IMR-90 (cell line): ENCODE results near the gene CCDC70. TPM values are rescaled to one million over a fixed set of nuclear protein-coding genes. Genes with fewer than 3 reads are reported as not detected.

Source experiments
- ATAC-seq: fragments of 200-7000 bp; cut with Tn5 transposase; 2 replicates; pipeline ENCODE4 v1.9.1; 2020; ENCODE audit warnings: low read depth, mild to moderate bottlenecking, moderate library complexity
- BruUV-seq: library from RNA; stranded (reverse); fragments of 400-500 nt; replicated peaks from 2 replicates; lab custom pipeline; 2021; lab: Mats Ljungman, UMichigan
- CTCF ChIA-PET: fragments of 300-600 bp; formaldehyde crosslinking; extraction: SDS; loops from one replicate; lab custom pipeline; 2021; ENCODE audit warnings: antibody characterized with exemption; lab: Yijun Ruan, JAX
- POLR2A ChIA-PET: fragments of 300-600 bp; sonication (Branson Sonifier 250); formaldehyde crosslinking; loops from one replicate; lab custom pipeline; 2022; ENCODE audit warnings: antibody characterized with exemption; ENCODE audit not compliant: unreplicated experiment; lab: Charles Lee
- DNase-seq: peaks from one replicate; pipeline ENCODE4 v3.0.0; 2013
- H2AFZ ChIP-seq: replicated peaks from 2 replicates; pipeline ENCODE3; 2013; ENCODE audit warnings: low read length, mild to moderate bottlenecking; ENCODE audit not compliant: poor library complexity
- H2AK5ac ChIP-seq: 2 replicates; pipeline ENCODE4 v1.6.1; 2013; ENCODE audit warnings: low read depth, low read length, inconsistent platforms
- H2AK9ac ChIP-seq: replicated peaks from 2 replicates; pipeline ENCODE3; 2013; ENCODE audit warnings: mild to moderate bottlenecking, low read depth, low read length, moderate library complexity; ENCODE audit not compliant: poor library complexity
- H2BK120ac ChIP-seq: 2 replicates; pipeline ENCODE4 v1.6.1; 2013; ENCODE audit warnings: low read depth, low read length, inconsistent platforms
- H2BK15ac ChIP-seq: 3 replicates; pipeline ENCODE4 v1.6.1; 2013; ENCODE audit warnings: low read depth, low read length, inconsistent platforms
- H2BK20ac ChIP-seq: 2 replicates; pipeline ENCODE4 v1.6.1; 2013; ENCODE audit warnings: low read depth, mild to moderate bottlenecking, inconsistent platforms, low read length, moderate library complexity
- H2BK5ac ChIP-seq: 2 replicates; pipeline ENCODE4 v1.6.1; 2013; ENCODE audit warnings: mild to moderate bottlenecking, low read depth, low read length, inconsistent platforms; ENCODE audit not compliant: poor library complexity, severe bottlenecking
- H3K14ac ChIP-seq: replicated peaks from 2 replicates; pipeline ENCODE4 v1.6.1; 2013; ENCODE audit warnings: low read depth, low read length, inconsistent platforms
- H3K18ac ChIP-seq: 2 replicates; pipeline ENCODE4 v1.6.1; 2013; ENCODE audit warnings: low read depth, low read length, control low read depth
- H3K23ac ChIP-seq: 2 replicates; pipeline ENCODE4 v1.6.1; 2013; ENCODE audit warnings: low read depth, low read length, inconsistent platforms
- H3K27ac ChIP-seq: 2 replicates; pipeline ENCODE4 v1.5.1; 2013; ENCODE audit warnings: mild to moderate bottlenecking, control low read depth, low read length; ENCODE audit not compliant: insufficient read depth
- H3K27me3 ChIP-seq: 2 replicates; pipeline ENCODE4 v1.6.1; 2013; ENCODE audit warnings: low read length; ENCODE audit not compliant: control insufficient read depth, insufficient read depth
- H3K36me3 ChIP-seq: 2 replicates; pipeline ENCODE4 v1.6.1; 2013; ENCODE audit warnings: low read length, mixed read lengths; ENCODE audit not compliant: control insufficient read depth, insufficient read depth
- H3K4ac ChIP-seq: 2 replicates; pipeline ENCODE4 v1.6.1; 2013; ENCODE audit warnings: low read depth, low read length, inconsistent platforms
- H3K4me1 ChIP-seq: 2 replicates; pipeline ENCODE4 v1.6.1; 2013; ENCODE audit warnings: low read length, mixed read lengths; ENCODE audit not compliant: control insufficient read depth, insufficient read depth
- H3K4me2 ChIP-seq: 2 replicates; pipeline ENCODE4 v1.6.1; 2013; ENCODE audit warnings: low read depth, mild to moderate bottlenecking, control low read depth, low read length, moderate library complexity
- H3K4me3 ChIP-seq: 2 replicates; pipeline ENCODE4 v1.5.1; 2013; ENCODE audit warnings: low read depth, mild to moderate bottlenecking, control low read depth, low read length, moderate library complexity; ENCODE audit not compliant: insufficient read depth
- H3K56ac ChIP-seq: 2 replicates; pipeline ENCODE4 v1.6.1; 2013; ENCODE audit warnings: low read length, inconsistent platforms; ENCODE audit not compliant: insufficient read depth; ENCODE audit errors: extremely low read depth
- H3K79me1 ChIP-seq, 2 experiments: 2 replicates each; pipeline ENCODE4 v1.6.1; 2013; ENCODE audit warnings: low read length in 2 of 2, inconsistent platforms in 1 of 2, low read depth in 1 of 2
- H3K9ac ChIP-seq: 2 replicates; pipeline ENCODE4 v1.6.1; 2013; ENCODE audit warnings: low read depth, low read length, control low read depth
- H3K9me1 ChIP-seq: 2 replicates; pipeline ENCODE4 v1.6.1; 2013; ENCODE audit warnings: low read length, inconsistent platforms; ENCODE audit not compliant: insufficient read depth
- H3K9me3 ChIP-seq: 2 replicates; pipeline ENCODE4 v1.6.1; 2013; ENCODE audit warnings: low read length; ENCODE audit not compliant: control insufficient read depth, insufficient read depth
- H4K20me1 ChIP-seq: 2 replicates; pipeline ENCODE4 v1.6.1; 2013; ENCODE audit warnings: low read length, inconsistent platforms; ENCODE audit not compliant: insufficient read depth
- H4K5ac ChIP-seq: 2 replicates; pipeline ENCODE4 v1.6.1; 2013; ENCODE audit warnings: mild to moderate bottlenecking, low read depth, low read length, control low read depth
- H4K8ac ChIP-seq, 2 experiments: 2 replicates each; pipeline ENCODE4 v1.6.1; 2013; ENCODE audit warnings: low read depth in 2 of 2, low read length in 2 of 2, control low read depth in 1 of 2, inconsistent platforms in 1 of 2
- H4K91ac ChIP-seq: 2 replicates; pipeline ENCODE4 v1.6.1; 2013; ENCODE audit warnings: low read depth, low read length, inconsistent platforms; ENCODE audit not compliant: insufficient read depth
- CHD1 ChIP-seq: IDR thresholded peaks from 2 replicates; pipeline ENCODE4 v1.6.1; 2012; ENCODE audit warnings: low read depth, low read length, improper control_type of control experiment
- ELK1 ChIP-seq: fragments of 150-350 bp; IDR thresholded peaks from 2 replicates; pipeline ENCODE4 v1.6.1; 2016; ENCODE audit warnings: low read depth, mild to moderate bottlenecking, low read length, moderate library complexity, borderline replicate concordance
- FOS ChIP-seq: fragments of 150-350 bp; IDR thresholded peaks from 2 replicates; pipeline ENCODE4 v1.6.1; 2016; ENCODE audit warnings: low read depth, low read length
- MAFK ChIP-seq: IDR thresholded peaks from 2 replicates; pipeline ENCODE4 v1.6.1; 2012; ENCODE audit warnings: low read depth, low read length, improper control_type of control experiment
- MAZ ChIP-seq: IDR thresholded peaks from 2 replicates; pipeline ENCODE4 v1.6.1; 2012; ENCODE audit warnings: low read depth, mild to moderate bottlenecking, low read length, improper control_type of control experiment, moderate library complexity, borderline replicate concordance
- MXI1 ChIP-seq: IDR thresholded peaks from 2 replicates; pipeline ENCODE4 v1.6.1; 2012; ENCODE audit warnings: low read depth, mild to moderate bottlenecking, low read length, moderate library complexity, borderline replicate concordance
- NFE2L2 ChIP-seq: fragments of 150-350 bp; IDR thresholded peaks from 2 replicates; pipeline ENCODE4 v1.6.1; 2016; ENCODE audit warnings: low read depth, mild to moderate bottlenecking, low read length
- RAD21 ChIP-seq: IDR thresholded peaks from 2 replicates; pipeline ENCODE4 v1.6.1; 2012; ENCODE audit warnings: low read length, improper control_type of control experiment
- RFX5 ChIP-seq: IDR thresholded peaks from 2 replicates; pipeline ENCODE4 v1.8.0; 2012; ENCODE audit warnings: low read depth, mild to moderate bottlenecking, low read length, moderate library complexity
- SMC3 ChIP-seq: fragments of 150-350 bp; IDR thresholded peaks from 2 replicates; pipeline ENCODE4 v1.6.1; 2016; ENCODE audit warnings: low read depth, mild to moderate bottlenecking, antibody characterized with exemption, low read length, moderate library complexity
- USF2 ChIP-seq: fragments of 150-350 bp; IDR thresholded peaks from 2 replicates; pipeline ENCODE4 v1.6.1; 2017; ENCODE audit warnings: mild to moderate bottlenecking, antibody characterized with exemption, low read length, low read depth
- WGBS, 2 experiments: methylation state at CpG; one replicate each; pipeline versions ENCODE4 v1.1.5 to v1.1.7; 2013; ENCODE audit warnings: missing lambda C conversion rate in 2 of 2; ENCODE audit not compliant: insufficient read length in 1 of 2; ENCODE audit errors: extremely low coverage in 2 of 2; 5-methylcytosine and 5-hydroxymethylcytosine counted together
- dilution Hi-C: fragments of 300-500 bp; cut with HindIII; formaldehyde crosslinking; loops from one replicate; pipeline ENCODE4 v1.14.3; 2018; ENCODE audit warnings: low sequenced_read_pairs; ENCODE audit not compliant: unreplicated experiment
- in situ Hi-C: fragments of 300-500 bp; cut with MboI; formaldehyde crosslinking; loops from 3 replicates; pipeline ENCODE4 v1.14.3; 2019; ENCODE audit warnings: low sequenced_read_pairs, inconsistent platforms, mixed read lengths
- intact Hi-C: fragments of 100-400 bp; cut with micrococcal nuclease; formaldehyde crosslinking; loops from 2 replicates; pipeline ENCODE4 v1.10.0; 2022
- polyA plus RNA-seq, 3 experiments: library from polyadenylated mRNA; depleted of rRNA; stranded (reverse); fragments of >200 nt; gene quantifications; 2 replicates each; pipeline ENCODE4 v1.2.3, GENCODE V29; 2012; ENCODE audit warnings: low replicate concordance in 1 of 3
- total RNA-seq: library from RNA; depleted of rRNA; stranded (reverse); fragments of >200 nt; gene quantifications from 2 replicates; pipeline ENCODE4 v1.2.3, GENCODE V29; 2012

The CCDC70 gene
- total and polyA plus RNA-seq, 2 of the 4 experiments (the other 2 are of a cell fraction): not detected

- 72% methylated on average over 6 of the region's 8 CpGs; no CpG with 5 or more reads in 1 of the 2 experiments for whole genome bisulfite sequencing, 2 experiments
- ATAC-seq: no peak
- dilution Hi-C loops (no loop called here), in situ Hi-C loops (no loop called here), intact Hi-C loops (no loop called here)
- no TSS peak for BruUV-seq
- CTCF ChIA-PET: no interaction called here
- no peak overlapping the region for H3K4ac ChIP-seq
- H3K27me3 ChIP-seq: peaks cover 12% of the 10 kb centered on the region; the same call in 1 of the 2 replicates
- H3K4me3 ChIP-seq: no peak overlapping the region
- H4K5ac ChIP-seq: no peak overlapping the region
- H4K20me1 ChIP-seq: no peaks in the 10 kb centered on the region
- H2AFZ ChIP-seq: no peak overlapping the region
- no peak for DNase-seq
- no peaks in the 10 kb centered on the region for H3K79me1 ChIP-seq
- no peak overlapping the region for H3K18ac ChIP-seq
- no peak overlapping the region for H3K9ac ChIP-seq
- no peak overlapping the region for H2AK9ac ChIP-seq
- H3K9me3 ChIP-seq: no peaks in the 10 kb centered on the region
- H3K23ac ChIP-seq: no peak overlapping the region
- no peak overlapping the region for H4K8ac ChIP-seq
- no peak overlapping the region for H2BK120ac ChIP-seq
- H3K4me2 ChIP-seq: no peak overlapping the region
- POLR2A ChIA-PET: no interaction called here
- H3K9me1 ChIP-seq: no peaks in the 10 kb centered on the region
- TF ChIP-seq FOS (no peak), MAFK (no peak), MAZ (no peak), SMC3 (no peak), CHD1 (no peak), USF2 (no peak), RAD21 (no peak), MXI1 (no peak), ELK1 (no peak), RFX5 (no peak), NFE2L2 (no peak)
- no peak overlapping the region for H2BK15ac ChIP-seq
- no peak overlapping the region for H3K14ac ChIP-seq
- H2BK20ac ChIP-seq: no peak overlapping the region
- H3K56ac ChIP-seq: no peak overlapping the region
- H2BK5ac ChIP-seq: no peak overlapping the region
- H2AK5ac ChIP-seq: no peak overlapping the region
- H3K4me1 ChIP-seq: no peaks in the 10 kb centered on the region
- no peaks in the 10 kb centered on the region for H3K36me3 ChIP-seq
- no peak overlapping the region for H3K27ac ChIP-seq
- H4K91ac ChIP-seq: no peak overlapping the region
Observed at GRCh38 chr13:51907040-51907732, 45.4 kb downstream of the CCDC70 start.
